DND-41 (cell line): ENCODE results near the gene DNAJC21.

Experiments
- CTCF ChIP-seq: IDR thresholded peaks from 2 replicates; pipeline ENCODE4 v1.5.1; 2012; ENCODE audit warnings: borderline replicate concordance, low read length, moderate library complexity, mild to moderate bottlenecking; ENCODE audit not compliant: poor library complexity, severe bottlenecking; ENCODE audit errors: extremely low read depth
- EZH2 ChIP-seq: IDR thresholded peaks from 3 replicates; pipeline ENCODE4 v1.6.1; 2012; ENCODE audit warnings: borderline replicate concordance, low read depth, mild to moderate bottlenecking, moderate library complexity, low read length, inconsistent platforms; ENCODE audit not compliant: severe bottlenecking

GRCh38 chr5:34889394-34889793 is 40.0 kb upstream of the DNAJC21 start:
- TF ChIP-seq CTCF: no peak
- no peak for TF ChIP-seq EZH2
